Caco-2 (cell line): ENCODE data around the gene FASTK. TPM values are rescaled to one million over a fixed set of nuclear protein-coding genes. Genes with fewer than 3 reads are reported as not detected.

Experiments
- BruUV-seq: library from RNA; stranded (reverse); fragments of 400-500 nt; replicated peaks from 2 replicates; lab custom pipeline; 2021; lab: Mats Ljungman, UMichigan
- CTCF ChIA-PET: fragments of 300-600 bp; sonication (Branson Sonifier 250); formaldehyde crosslinking; loops from one replicate; lab custom pipeline; 2022; ENCODE audit warnings: antibody characterized with exemption; lab: Charles Lee
- POLR2A ChIA-PET: fragments of 300-600 bp; sonication (Branson Sonifier 250); formaldehyde crosslinking; loops from one replicate; lab custom pipeline; 2022; ENCODE audit warnings: antibody characterized with exemption; lab: Charles Lee
- DNase-seq, 2 experiments: peaks; one replicate each; pipeline versions ENCODE4 v3.0.0 to v3.0.0-alpha.2; 2020 to 2022
- H3K27me3 ChIP-seq: replicated peaks from 2 replicates; pipeline ENCODE4 v1.6.0; 2011; ENCODE audit warnings: low read length; ENCODE audit not compliant: control insufficient read depth, insufficient read depth
- H3K36me3 ChIP-seq: 2 replicates; pipeline ENCODE4 v1.5.1; 2011; ENCODE audit warnings: low read length; ENCODE audit not compliant: control insufficient read depth, insufficient read depth
- H3K4me1 ChIP-seq: fragments of 250-450 bp; sonication (Bioruptor Pico); 2 replicates; pipeline ENCODE4 v1.5.1; 2020; ENCODE audit warnings: mild to moderate bottlenecking
- H3K4me3 ChIP-seq: 2 replicates; pipeline ENCODE4 v1.5.1; 2011; ENCODE audit warnings: low read depth, mild to moderate bottlenecking, control low read depth, low read length
- H3K9me3 ChIP-seq: fragments of 250-450 bp; sonication (Bioruptor Pico); 2 replicates; pipeline ENCODE4 v1.5.1; 2020; ENCODE audit warnings: mild to moderate bottlenecking, moderate library complexity
- H3K27ac Mint-ChIP-seq: one replicate; pipeline ENCODE4 v1.8.0; 2022; ENCODE audit warnings: mixed read lengths; ENCODE audit not compliant: unreplicated experiment
- H3K27me3 Mint-ChIP-seq: one replicate; pipeline ENCODE4 v1.8.0; 2022; ENCODE audit warnings: mixed read lengths; ENCODE audit not compliant: insufficient read depth, unreplicated experiment
- H3K36me3 Mint-ChIP-seq: one replicate; pipeline ENCODE4 v1.8.0; 2022; ENCODE audit warnings: mild to moderate bottlenecking, mixed read lengths; ENCODE audit not compliant: insufficient read depth, unreplicated experiment
- H3K4me1 Mint-ChIP-seq: one replicate; pipeline ENCODE4 v1.8.0; 2022; ENCODE audit warnings: low read depth, mixed read lengths; ENCODE audit not compliant: unreplicated experiment
- H3K4me3 Mint-ChIP-seq: one replicate; pipeline ENCODE4 v1.8.0; 2022; ENCODE audit warnings: mild to moderate bottlenecking, moderate library complexity, mixed read lengths; ENCODE audit not compliant: unreplicated experiment
- H3K9me3 Mint-ChIP-seq: one replicate; pipeline ENCODE4 v1.8.0; 2022; ENCODE audit warnings: mixed read lengths; ENCODE audit not compliant: unreplicated experiment
- intact Hi-C: fragments of 100-400 bp; cut with micrococcal nuclease; formaldehyde crosslinking; loops from one replicate; pipeline ENCODE4 v1.10.0; 2022; ENCODE audit not compliant: unreplicated experiment
- total RNA-seq: library from RNA; stranded (reverse); gene quantifications from 2 replicates; pipeline ENCODE4 v1.2.3, GENCODE V29; 2022
- TF ChIP-seq, protein P1 (sequence below), 2 experiments: fragments of 200-600 bp in 1 of 2; IDR thresholded peaks; 1 replicate in 1 of 2; 2 replicates in 1 of 2; pipeline versions ENCODE4 v1.5.1 to v1.8.0; 2011 to 2022; ENCODE audit warnings: antibody characterized with exemption in 1 of 2, control low read depth in 1 of 2, inconsistent platforms in 1 of 2, low read depth in 1 of 2, low read length in 1 of 2, mild to moderate bottlenecking in 1 of 2, moderate library complexity in 1 of 2; ENCODE audit not compliant: insufficient read depth in 1 of 2, severe bottlenecking in 1 of 2, unreplicated experiment in 1 of 2

FASTK gene
- total RNA-seq, 1 experiment from 2014 or later, result 114 TPM

DNA sequence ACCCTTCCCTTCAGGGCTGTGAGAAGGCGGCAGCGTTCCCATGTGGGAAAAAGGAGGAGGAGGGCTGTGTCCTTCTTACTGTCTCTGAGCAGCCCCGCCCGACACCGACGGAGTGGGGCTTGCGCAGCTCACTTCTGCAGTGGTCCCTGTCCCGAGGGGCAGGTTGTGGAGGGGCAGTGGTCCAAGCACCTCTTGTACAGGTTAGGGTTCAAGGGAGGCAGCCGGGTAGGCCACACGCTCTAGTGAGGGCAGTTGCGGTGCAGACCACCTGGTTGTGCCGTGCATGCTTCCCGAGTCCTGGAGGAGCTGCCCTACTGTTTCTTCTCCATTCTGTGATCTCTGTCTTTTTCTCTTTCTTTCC lies 38.4 kb upstream of the FASTK start:
- ChIA-PET CTCF (interaction anchor here (0.6 to 1.1 kb wide), 2 partner anchors 91 to 109 kb away, joined by 3 read pairs; partner anchors contain the start of gene ABCB8), POLR2A (no interaction called here)
- H3K27me3 Mint-ChIP-seq, result no peaks in the 10 kb centered on the region
- no peak for DNase-seq
- Histone ChIP-seq H3K27me3 (no peaks in the 10 kb centered on the region), H3K4me3 (no peak overlapping the region), H3K36me3 (peaks cover under 1% of the 10 kb centered on the region), H3K4me1 (peaks cover 13% of the 10 kb centered on the region), H3K9me3 (no peaks in the 10 kb centered on the region)
- no peak overlapping the region for H3K27ac Mint-ChIP-seq
- no TSS peak for BruUV-seq
- no peak overlapping the region for H3K4me3 Mint-ChIP-seq
- intact Hi-C loops, result no loop called here
- TF ChIP-seq, protein P1, sequence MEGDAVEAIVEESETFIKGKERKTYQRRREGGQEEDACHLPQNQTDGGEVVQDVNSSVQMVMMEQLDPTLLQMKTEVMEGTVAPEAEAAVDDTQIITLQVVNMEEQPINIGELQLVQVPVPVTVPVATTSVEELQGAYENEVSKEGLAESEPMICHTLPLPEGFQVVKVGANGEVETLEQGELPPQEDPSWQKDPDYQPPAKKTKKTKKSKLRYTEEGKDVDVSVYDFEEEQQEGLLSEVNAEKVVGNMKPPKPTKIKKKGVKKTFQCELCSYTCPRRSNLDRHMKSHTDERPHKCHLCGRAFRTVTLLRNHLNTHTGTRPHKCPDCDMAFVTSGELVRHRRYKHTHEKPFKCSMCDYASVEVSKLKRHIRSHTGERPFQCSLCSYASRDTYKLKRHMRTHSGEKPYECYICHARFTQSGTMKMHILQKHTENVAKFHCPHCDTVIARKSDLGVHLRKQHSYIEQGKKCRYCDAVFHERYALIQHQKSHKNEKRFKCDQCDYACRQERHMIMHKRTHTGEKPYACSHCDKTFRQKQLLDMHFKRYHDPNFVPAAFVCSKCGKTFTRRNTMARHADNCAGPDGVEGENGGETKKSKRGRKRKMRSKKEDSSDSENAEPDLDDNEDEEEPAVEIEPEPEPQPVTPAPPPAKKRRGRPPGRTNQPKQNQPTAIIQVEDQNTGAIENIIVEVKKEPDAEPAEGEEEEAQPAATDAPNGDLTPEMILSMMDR (IDR thresholded peaks at IDR 0.05; ENCODE audit: insufficient read depth in 1 of 2, low read depth in 1 of 2, low read length in 1 of 2, severe bottlenecking in 1 of 2, unreplicated experiment in 1 of 2), result no peak
- H3K4me1 Mint-ChIP-seq, result no peaks in the 10 kb centered on the region
- H3K9me3 Mint-ChIP-seq, result no peaks in the 10 kb centered on the region
- H3K36me3 Mint-ChIP-seq, result peaks cover 33% of the 10 kb centered on the region

DNA sequence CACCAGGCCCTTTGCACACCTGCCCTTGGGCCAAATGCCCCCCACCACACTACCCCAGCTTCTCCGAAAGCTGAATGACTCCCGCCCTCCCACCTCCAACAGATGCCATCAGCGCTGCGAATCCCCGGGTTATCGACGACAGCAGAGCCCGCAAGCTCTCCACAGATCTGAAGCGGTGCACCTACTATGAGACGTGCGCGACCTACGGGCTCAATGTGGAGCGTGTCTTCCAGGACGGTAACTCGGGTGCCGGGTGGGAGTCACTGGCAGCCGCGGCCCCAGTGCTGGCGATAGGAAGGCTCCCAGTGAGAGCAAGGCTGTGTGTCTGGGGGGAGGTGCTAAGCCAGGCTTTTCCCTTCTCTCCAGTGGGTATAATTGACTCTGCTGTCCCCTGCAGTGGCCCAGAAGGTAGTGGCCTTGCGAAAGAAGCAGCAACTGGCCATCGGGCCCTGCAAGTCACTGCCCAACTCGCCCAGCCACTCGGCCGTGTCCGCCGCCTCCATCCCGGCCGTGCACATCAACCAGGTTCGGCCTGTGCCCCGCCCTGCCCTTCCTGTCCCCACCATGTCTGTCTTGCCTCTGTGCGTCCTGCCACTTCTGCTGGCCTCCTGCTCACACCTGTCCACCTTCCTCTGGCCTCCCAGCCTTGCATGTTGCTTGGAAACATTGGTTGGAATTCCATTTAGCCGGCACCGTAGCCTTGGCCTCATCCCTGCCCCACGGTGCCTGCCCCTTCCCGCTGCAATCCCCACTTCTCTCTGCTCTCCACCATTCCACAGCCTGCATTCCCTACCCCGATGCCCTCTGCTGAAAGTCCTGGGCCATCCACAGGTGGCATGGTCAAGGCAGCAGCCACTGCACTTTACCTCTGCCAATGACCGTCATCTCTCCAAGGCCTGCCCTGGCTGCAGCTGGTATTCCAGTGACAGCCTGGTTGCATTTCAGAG lies 37.8 kb upstream of the FASTK start:
- TF ChIP-seq, protein P1 (IDR thresholded peaks at IDR 0.05; ENCODE audit: insufficient read depth in 1 of 2, low read depth in 1 of 2, low read length in 1 of 2, severe bottlenecking in 1 of 2, unreplicated experiment in 1 of 2), result no peak
- no peaks in the 10 kb centered on the region for H3K27me3 Mint-ChIP-seq
- no peaks in the 10 kb centered on the region for H3K9me3 Mint-ChIP-seq
- H3K36me3 ChIP-seq, result no peaks in the 10 kb centered on the region; the same call in 1 of the 2 replicates
- peaks cover 20% of the 10 kb centered on the region for H3K4me1 ChIP-seq
- no peak overlapping the region for H3K4me3 ChIP-seq
- peaks cover 3% of the 10 kb centered on the region for H3K4me1 Mint-ChIP-seq
- no peak for DNase-seq
- H3K36me3 Mint-ChIP-seq, result peaks cover 27% of the 10 kb centered on the region
- H3K27ac Mint-ChIP-seq, result no peak overlapping the region
- ChIA-PET POLR2A (no interaction called here), CTCF (interaction anchor here (0.6 to 1.5 kb wide), 2 partner anchors 56 to 109 kb away, joined by 3 to 9 read pairs; no protein-coding TSS in a partner anchor)
- H3K27me3 ChIP-seq, result no peaks in the 10 kb centered on the region
- BruUV-seq, result no TSS peak
- no peak overlapping the region for H3K4me3 Mint-ChIP-seq
- intact Hi-C loops, result no loop called here
- H3K9me3 ChIP-seq, result no peaks in the 10 kb centered on the region

DNA sequence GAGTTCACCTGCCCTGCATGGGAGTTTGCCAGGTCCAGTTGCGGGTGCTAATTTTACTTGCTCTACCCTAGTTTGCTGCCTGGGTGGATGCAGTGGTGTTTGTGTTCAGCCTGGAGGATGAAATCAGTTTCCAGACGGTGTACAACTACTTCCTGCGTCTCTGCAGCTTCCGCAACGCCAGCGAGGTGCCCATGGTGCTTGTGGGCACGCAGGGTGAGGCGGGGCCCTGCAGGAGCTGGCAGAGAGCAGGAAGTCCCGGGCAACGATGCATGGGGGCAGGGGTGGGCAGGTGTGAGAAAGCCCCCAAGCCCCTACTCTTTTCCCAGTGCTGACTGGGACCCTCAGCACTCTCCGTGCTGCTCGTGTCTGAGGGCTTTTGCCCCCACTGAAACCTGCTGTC lies 37.0 kb upstream of the FASTK start:
- CTCF ChIA-PET, result interaction anchor here (1.5 kb wide), 1 partner anchor 55 kb away, joined by 9 read pairs; no protein-coding TSS in a partner anchor
- TF ChIP-seq, protein P1 (IDR thresholded peaks at IDR 0.05; ENCODE audit: insufficient read depth in 1 of 2, low read depth in 1 of 2, low read length in 1 of 2, severe bottlenecking in 1 of 2, unreplicated experiment in 1 of 2), result no peak
- Mint-ChIP-seq H3K27ac (no peak overlapping the region), H3K4me3 (no peak overlapping the region), H3K4me1 (peaks cover 11% of the 10 kb centered on the region), H3K36me3 (peaks cover 22% of the 10 kb centered on the region), H3K27me3 (no peaks in the 10 kb centered on the region), H3K9me3 (no peaks in the 10 kb centered on the region)
- DNase-seq, result no peak
- POLR2A ChIA-PET, result no interaction called here
- intact Hi-C loops, result no loop called here
- H3K36me3 ChIP-seq, result no peaks in the 10 kb centered on the region; the same call in 1 of the 2 replicates
- peaks cover 28% of the 10 kb centered on the region for H3K4me1 ChIP-seq
- no peaks in the 10 kb centered on the region for H3K9me3 ChIP-seq
- no peaks in the 10 kb centered on the region for H3K27me3 ChIP-seq
- H3K4me3 ChIP-seq, result no peak overlapping the region
- no TSS peak for BruUV-seq
